Activated naive CD4-positive, alpha-beta T cell treated with anti-CD3 and anti-CD28 coated beads, Interleukin-2, amount 50 U/mL, for 72 hours (primary cell): Measurements from ENCODE around the gene VPS51. TPM values are rescaled to one million over a fixed set of nuclear protein-coding genes. Genes with fewer than 3 reads are reported as not detected.
A peak's percentile ranks its signal among the peaks of the same experiment; 100 is the strongest.

ENCODE experiments used
- ATAC-seq, 2 donors: fragments of 150-1000 bp; cut with Tn5 transposase; 2 replicates each; pipeline ENCODE4 v1.10.0; 2021; ENCODE audit warnings: mild to moderate bottlenecking in 2 of 2, moderate library complexity in 2 of 2
- DNase-seq, 2 donors: peaks; one replicate each; pipeline ENCODE4 v3.0.0; 2021 to 2022; ENCODE audit warnings: low spot score in 2 of 2
- H3K27ac Mint-ChIP-seq, 2 donors: one replicate each; pipeline ENCODE4 v1.8.0; 2022; ENCODE audit warnings: mild to moderate bottlenecking in 2 of 2, mixed read lengths in 2 of 2
- H3K36me3 Mint-ChIP-seq, 2 donors: one replicate each; pipeline ENCODE4 v1.8.0; 2022; ENCODE audit warnings: mixed read lengths in 2 of 2
- H3K9me3 Mint-ChIP-seq, 2 donors: one replicate each; pipeline ENCODE4 v1.8.0; 2022; ENCODE audit warnings: mixed read lengths in 2 of 2
- total RNA-seq, 2 donors: library from RNA; stranded (reverse); gene quantifications; one replicate each; pipeline ENCODE4 v1.2.3, GENCODE V29; 2022

Gene VPS51
- 100 to 1,000 TPM in 1 of 2 donors, 10 to 100 TPM in 1; 60.4 to 101 TPM for total RNA-seq

DNA sequence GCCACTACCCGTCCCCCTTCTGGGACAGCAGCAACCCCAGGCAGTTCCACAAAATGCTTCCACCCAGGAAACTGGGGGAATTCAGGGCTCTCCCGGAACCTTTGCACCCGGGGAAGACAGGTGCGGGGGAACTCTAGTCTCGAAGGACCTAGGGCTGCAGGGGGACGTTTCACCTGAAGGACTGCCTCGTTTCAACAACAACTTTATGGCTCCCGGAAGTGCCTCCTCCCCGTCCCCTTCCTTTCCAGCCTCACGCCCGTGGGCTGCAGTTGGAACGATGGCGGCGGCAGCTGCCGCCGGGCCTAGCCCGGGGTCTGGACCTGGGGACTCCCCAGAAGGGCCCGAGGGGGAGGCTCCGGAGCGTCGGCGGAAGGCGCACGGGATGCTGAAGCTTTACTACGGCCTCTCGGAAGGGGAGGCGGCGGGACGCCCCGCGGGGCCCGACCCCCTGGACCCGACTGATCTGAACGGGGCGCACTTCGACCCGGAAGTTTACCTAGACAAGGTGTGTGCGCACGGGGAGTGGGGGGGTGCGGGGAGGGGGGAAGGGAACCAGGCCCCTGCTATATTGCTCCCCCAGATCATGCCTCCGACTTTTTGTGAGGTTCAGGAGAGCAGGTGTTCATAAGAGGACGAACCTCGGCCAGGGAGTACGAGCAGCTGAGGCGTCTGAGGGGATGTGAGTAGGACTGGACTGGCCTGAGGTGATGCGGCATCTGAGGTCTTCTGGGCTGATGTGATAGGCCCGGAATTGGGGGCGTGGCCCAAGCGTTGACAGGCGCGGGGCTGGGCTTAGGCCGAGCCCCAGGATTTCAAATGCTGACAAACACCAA lies at the start of gene VPS51:
Gene VPS51, plus strand, starts transcription at position 241 of the 833 bp plus-strand sequence. Its CDS starts 37 bp downstream, at position 278.
- Mint-ChIP-seq H3K9me3 (no peaks in the 10 kb centered on the region), H3K27ac (peak within 1 kb of the TSS; percentile 87 to 98), H3K36me3 (no peaks in the 10 kb centered on the region)
- DNase-seq (peak; percentile 86 to 89), ATAC-seq (peak; percentile 96 to 100)

DNA sequence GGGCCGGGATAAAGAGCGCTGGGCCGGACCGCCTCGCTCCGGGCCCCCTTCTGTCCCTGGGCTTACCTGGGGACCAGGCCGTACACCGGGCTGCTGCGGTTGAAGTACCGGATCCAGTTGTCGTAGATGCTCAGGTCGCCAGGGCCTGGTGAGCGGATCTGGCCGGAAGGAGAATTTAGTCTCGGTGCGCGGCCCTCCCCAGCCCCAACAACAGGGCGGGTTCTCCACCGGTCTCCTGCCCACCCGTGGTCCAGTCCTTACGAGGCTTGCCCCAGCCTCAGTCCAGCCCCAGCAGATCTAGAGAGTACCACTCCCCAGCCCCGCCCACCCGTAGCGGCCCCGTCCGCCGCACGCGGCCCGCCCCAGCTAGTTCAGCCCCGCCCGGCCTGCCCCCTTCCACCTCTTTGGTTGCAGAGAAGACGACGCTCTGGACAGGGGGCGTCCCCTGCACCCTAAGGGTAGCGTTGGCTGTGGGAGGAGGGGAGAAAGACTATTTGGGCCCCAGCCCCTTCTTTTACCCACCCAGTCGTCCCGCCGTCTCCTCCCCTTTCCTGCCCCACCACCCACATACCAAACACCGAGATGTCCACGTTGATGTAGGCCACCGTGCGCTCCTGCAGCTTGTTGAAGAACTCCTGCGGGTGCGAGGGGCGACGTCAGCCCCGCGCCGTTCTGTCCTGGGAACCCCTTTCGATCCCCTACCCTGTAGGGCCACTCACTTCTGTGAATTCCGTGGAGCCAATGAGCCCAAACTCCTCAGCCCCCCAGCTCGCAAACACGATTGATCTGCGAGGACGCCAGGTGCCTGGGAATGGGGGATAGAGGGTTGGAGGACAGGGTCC lies 48.2 kb upstream of the VPS51 start:
- Mint-ChIP-seq H3K9me3 (no peaks in the 10 kb centered on the region), H3K27ac (peak overlapping the region; percentile 68 to 81), H3K36me3 (peaks cover 1 to 11% of the 10 kb centered on the region in 2 donors)
- DNase-seq, result no peak
- peak; percentile 71 to 83 for ATAC-seq

DNA sequence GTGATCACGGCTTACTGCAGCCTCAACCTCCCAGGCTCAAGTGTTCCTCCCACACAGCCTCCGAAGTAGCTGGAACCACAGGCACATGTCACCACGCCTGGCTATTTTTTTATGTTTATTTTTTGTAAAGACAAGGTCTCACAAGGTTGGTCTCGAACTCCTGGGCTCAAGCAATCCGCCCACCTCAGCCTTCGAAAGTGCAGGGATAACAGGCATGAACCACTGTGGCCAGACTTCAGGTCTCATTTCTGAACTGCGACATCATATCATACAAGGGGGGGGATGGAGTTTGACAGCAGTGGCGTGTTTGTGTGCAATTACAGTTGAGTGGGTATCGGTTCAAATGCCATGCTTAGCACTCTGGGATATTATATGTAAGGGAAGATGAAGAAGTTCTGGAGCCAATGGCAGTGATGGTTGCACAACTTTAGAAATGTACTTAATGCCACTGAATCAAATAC lies 44.6 kb upstream of the VPS51 start:
- Mint-ChIP-seq H3K9me3 (no peaks in the 10 kb centered on the region), H3K36me3 (peaks cover 0 to 6% of the 10 kb centered on the region in 2 donors), H3K27ac (no peak overlapping the region)
- ATAC-seq (no peak), DNase-seq (no peak)

DNA sequence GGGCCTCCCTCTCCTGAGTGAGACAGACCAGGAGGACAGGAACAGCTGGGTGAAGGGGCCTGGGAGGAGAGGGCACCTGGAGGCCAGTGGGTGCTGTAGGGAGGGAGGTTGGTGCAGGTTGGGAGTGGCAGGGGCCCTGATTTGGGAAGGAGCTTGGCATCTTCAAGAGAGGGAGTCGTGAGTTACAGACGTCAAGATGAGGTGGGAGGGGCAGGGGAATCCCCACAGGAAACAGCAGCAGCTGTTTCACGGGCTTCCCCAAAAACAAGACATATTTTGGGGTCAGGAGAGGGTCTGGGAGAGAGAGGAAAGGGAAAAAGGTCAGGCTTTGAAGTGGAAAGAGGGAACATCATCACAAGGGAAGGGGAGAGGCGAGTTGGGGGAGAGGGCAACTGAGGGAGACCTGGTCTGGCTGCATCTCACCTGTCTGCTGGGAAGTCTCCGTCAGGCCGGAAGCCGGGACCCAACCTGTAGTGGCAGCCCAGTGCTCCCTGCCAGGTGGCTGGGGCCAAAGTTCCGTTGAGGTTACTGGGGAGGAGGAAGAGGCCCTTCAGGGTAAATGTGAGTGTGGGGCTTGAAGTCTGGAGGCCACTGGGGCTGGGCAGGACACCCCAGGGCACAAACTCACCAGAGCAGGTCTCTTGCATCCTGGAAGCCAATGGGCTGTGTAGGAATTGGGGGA lies 42.0 kb upstream of the VPS51 start:
- DNase-seq (no peak), ATAC-seq (peak in 1 of 2 donors; percentile 29)
- Mint-ChIP-seq H3K9me3 (no peaks in the 10 kb centered on the region), H3K27ac (peak overlapping the region; percentile 80 to 87), H3K36me3 (no peaks in the 10 kb centered on the region)

DNA sequence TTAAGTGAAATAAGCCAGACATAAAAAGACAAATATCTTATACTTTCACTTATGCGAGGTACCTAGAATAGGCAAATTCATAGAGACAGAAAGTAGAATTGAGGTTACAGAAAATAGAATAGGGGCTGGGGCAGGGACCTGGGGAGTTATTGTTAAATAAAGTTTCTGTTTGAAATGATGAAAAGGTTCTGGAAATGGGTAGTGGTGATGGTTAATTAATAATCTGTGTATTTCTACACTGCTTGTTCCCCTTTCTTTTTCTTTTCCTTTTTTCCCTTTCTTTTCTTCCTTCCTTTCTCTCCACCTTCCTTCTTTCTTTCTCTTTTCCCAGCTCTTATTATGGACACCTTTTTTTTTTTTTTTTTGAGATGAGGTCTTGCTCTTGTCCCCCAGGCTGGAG lies 40.5 kb upstream of the VPS51 start:
- Mint-ChIP-seq H3K27ac (peak overlapping the region in 1 of 2 donors; percentile 2), H3K9me3 (no peaks in the 10 kb centered on the region), H3K36me3 (no peaks in the 10 kb centered on the region)
- ATAC-seq, result no peak
- DNase-seq, result no peak

DNA sequence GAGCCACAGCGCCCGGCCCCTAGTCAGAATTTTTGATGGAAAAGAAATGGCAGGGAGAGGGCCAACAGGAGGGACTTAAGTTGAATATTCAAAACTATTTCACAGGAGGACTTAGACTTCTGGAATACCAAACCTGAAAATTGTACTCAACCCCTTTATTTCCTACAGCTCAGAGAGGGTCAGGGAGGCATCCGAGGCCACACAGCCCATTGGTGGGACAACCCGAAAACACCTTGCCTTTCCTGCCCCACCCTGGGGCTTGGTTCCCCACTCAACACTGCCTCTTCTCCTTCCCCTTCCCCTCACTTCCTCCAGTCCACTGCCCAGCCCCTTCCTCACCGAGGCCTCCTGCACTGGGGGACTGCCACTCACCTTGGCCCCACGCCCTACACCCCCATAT lies 39.0 kb upstream of the VPS51 start:
- H3K27ac Mint-ChIP-seq, result no peak overlapping the region
- H3K36me3 Mint-ChIP-seq, result no peaks in the 10 kb centered on the region
- no peaks in the 10 kb centered on the region for H3K9me3 Mint-ChIP-seq
- DNase-seq (no peak), ATAC-seq (no peak)

DNA sequence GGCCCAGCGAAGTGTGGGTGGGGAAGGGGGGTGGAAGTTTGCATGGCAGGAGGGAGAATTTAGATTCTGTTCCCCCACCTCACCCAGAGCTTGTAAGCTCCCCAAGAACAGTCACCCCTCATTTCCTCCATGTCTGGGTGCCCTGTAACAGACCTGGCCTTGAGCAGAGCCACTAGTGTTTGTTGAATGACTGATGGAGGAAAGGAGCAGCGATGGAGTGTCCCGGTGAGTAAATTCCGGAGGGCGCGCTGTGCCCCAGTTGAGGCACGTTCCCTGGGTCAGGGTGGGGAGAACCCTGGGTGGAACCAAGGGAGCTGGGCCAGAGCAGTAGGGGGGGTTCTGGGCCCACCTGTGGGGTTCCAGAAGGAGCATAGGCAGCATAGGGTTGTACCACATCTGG lies 38.5 kb upstream of the VPS51 start:
- Mint-ChIP-seq H3K9me3 (no peaks in the 10 kb centered on the region), H3K27ac (no peak overlapping the region), H3K36me3 (no peaks in the 10 kb centered on the region)
- DNase-seq (no peak), ATAC-seq (no peak)

DNA sequence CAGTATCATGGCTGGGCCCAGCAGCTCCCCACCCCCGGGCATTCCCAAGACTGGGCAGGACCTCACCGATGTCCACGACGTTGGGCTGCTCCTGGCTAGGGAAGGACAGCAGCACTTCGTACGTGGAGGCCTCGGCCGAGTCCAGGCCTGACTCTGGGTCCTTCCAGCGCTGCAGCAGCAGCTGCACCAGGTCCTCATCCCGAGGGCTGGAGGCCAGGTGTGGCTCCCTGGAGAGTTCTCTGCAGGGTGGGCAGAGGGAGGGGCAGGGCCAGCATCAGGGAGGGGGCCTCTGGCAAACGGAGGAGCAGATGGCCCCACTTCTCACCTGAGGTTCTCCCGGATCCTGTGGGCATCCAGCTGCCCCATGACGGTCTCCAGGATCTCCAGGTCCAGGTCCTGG lies 38.0 kb upstream of the VPS51 start:
- Mint-ChIP-seq H3K9me3 (no peaks in the 10 kb centered on the region), H3K36me3 (no peaks in the 10 kb centered on the region), H3K27ac (no peak overlapping the region)
- DNase-seq (no peak), ATAC-seq (no peak)

DNA sequence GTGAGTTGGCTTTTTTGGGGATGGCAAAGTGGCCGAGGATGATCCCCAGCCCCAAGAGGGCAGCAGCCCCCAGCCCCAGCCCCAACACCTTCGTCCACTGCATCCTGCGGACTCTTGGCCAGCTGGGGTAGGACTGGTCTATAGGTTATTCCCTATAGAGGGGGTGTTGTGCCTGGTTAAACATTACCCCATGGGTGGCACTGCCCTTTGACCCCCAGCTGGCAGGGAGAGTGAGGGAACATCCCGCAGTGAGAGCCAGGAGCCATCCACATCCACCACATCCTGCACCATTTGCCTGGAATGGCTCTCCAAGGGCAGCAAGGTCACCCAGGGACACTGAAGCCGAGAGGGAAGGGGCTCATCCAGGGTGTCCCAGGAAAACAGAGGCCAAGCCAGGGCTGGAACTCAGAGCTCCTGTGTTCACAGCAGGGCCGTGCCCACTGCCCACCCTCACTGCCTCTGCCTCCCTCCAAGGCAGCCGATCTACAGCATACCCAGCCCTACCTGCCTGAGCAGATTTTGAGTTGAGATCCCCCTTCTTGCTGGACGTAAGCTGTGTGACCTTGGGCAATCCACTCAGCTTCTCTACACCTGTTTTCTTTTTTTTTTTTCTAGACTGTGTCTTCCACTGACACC lies 37.5 kb upstream of the VPS51 start, which contains the start of gene NAALADL1:
Gene NAALADL1, minus strand, starts transcription at position 135 of the 636 bp plus-strand sequence. Its CDS starts 32 bp downstream, at position 103.
- Mint-ChIP-seq H3K9me3 (no peaks in the 10 kb centered on the region), H3K36me3 (no peaks in the 10 kb centered on the region), H3K27ac (no peak within 1 kb of the TSS)
- DNase-seq (no peak), ATAC-seq (no peak)

DNA sequence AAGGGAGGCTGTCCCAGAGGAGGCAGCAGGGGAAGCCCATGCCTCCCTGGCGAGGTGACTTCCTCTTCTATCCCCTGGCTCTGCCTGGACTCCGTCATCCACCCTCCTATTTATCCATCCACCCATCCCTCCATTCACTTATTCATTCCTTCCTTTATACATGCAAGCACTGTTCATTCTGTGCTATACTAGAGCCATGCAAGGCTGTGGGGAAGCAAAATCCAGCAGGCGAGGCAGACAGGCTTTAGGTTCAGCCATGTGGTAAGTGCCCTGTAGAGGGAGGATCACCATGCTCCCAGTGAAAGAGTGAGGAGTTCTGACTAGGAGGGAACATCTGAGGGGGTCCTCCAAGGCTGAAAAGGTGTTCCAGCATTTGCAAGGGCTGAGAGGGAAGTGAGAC lies 36.5 kb upstream of the VPS51 start:
- Mint-ChIP-seq H3K27ac (no peak overlapping the region), H3K9me3 (no peaks in the 10 kb centered on the region), H3K36me3 (no peaks in the 10 kb centered on the region)
- no peak for ATAC-seq
- no peak for DNase-seq

DNA sequence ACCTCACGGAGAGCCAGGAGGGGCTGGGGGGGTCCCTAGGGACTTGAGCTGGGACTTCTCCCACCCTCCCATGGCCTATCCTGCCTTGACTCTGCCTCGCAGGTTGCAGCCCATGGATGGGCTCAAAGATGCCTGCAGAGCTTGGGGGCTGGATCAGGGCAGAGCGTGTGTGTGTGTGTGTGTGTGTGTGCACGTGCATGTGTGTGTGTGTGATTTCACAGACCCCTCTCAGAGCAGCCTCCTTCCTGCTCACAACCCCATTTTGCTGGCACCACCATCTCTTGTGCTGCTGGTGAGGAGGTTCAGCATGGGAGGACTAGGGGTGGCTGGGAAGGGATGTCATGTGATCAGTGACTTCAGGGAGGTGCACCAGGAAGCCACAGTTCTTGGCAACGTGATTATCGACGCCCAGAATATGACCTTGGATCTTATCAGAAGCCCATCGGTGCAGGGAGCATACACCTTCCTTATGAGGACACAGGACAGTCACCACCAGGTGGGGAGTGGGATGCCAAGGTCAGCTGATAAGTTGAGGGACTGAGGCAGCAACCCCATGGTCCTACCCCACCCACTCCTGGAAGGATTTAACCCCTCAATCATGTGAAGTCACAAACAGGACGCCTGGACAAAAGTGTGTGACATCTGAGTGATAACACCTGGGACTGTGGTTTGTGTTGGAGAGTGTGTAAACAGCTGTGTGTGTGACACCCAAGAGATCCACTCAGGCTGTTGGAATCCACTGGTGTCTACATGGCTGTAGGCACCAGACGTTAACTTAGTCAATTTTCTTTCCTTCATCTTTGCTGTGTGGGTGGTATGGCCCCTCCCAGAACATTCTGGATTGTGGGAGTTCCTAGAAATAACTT lies 35.8 kb upstream of the VPS51 start:
- no peaks in the 10 kb centered on the region for H3K9me3 Mint-ChIP-seq
- DNase-seq (no peak), ATAC-seq (no peak)
- H3K27ac Mint-ChIP-seq, result no peak overlapping the region
- H3K36me3 Mint-ChIP-seq, result no peaks in the 10 kb centered on the region

DNA sequence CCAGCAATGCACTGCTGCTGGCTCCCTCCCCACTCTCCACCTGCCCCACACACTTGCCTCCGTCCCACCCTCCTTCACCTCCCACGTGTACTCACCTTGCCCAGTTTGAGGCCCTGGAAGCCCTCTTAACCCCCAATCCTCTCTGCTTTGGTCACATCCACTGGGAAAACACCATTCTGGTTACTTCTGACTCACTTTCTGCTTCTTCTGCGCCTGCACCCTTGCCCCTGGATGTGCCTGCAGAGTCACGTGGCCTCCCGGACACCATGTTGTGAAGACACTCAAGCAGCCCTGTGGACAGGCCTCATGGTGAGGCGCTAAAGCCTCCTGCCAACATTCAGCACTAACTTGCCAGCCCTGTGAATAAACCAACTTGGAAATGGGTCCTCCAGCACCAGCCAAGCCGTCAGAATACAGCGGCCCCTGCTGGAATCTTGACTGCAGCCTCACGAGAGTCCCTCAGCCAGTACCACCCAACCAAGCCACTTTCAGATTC lies 35.1 kb upstream of the VPS51 start:
- Mint-ChIP-seq H3K36me3 (no peaks in the 10 kb centered on the region), H3K27ac (no peak overlapping the region), H3K9me3 (no peaks in the 10 kb centered on the region)
- DNase-seq, result no peak
- peak in 1 of 2 donors; percentile 5 for ATAC-seq

DNA sequence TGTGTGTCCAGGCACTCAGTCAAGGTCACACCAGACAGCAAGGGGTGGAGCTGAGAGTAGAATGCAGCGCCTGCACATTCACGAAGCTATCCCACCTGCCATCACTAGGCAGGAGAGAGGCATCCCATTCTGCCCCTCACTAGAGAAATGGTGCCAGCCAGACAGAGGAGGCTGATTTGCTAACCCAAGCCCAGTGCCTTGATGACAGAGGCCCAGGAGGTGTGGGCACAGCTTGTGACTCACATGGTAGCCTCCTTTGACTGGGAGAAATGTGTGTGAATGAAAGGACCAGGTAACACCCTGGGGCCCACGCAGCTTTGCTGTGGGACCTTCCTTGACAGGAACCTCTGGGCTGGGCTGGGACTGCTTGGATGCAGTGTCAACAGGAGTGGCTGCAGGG lies 32.5 kb upstream of the VPS51 start:
- Mint-ChIP-seq H3K36me3 (no peaks in the 10 kb centered on the region), H3K27ac (no peak overlapping the region), H3K9me3 (no peaks in the 10 kb centered on the region)
- ATAC-seq (peak; percentile 24 to 26), DNase-seq (no peak)

DNA sequence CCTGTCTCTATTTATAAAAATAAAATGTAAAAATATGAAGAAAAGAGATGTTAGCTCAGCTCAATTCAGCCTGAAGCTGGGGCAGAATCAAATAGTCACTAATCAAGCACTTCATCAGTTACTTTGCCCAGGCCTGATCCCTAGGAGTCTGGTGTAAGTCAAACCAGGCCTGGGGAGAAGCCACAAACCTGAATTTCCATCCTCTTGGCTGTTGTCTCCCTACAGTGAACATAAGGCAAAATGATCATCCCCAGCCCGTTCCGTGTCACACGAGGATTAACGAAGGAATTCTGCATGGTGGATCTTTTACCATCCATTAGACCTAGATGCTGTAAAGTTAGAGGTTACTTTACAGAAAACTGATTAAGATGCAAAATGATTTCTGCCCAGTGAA lies 31.2 kb upstream of the VPS51 start:
- Mint-ChIP-seq H3K9me3 (no peaks in the 10 kb centered on the region), H3K36me3 (no peaks in the 10 kb centered on the region), H3K27ac (no peak overlapping the region)
- ATAC-seq (no peak), DNase-seq (no peak)

DNA sequence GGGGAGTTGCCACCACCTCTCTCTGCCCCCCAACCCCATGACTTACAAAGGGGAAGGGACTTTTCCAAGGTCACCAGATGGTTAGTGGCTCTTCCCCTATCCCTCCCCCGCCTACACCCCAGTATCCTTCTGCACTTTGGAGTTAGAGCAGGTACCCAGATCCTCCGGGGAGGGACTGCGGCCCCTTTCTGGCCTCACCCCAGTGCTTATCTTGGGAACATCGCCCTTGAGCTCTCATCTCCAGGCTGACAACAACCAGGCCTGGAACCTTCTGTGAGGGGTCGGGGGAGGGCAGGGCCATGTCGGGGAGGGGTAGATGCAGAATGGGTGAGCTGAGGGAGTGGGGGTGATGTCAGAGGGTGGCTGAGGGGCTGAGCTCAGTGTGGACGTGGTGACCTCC lies 30.2 kb upstream of the VPS51 start:
- ATAC-seq (no peak), DNase-seq (no peak)
- H3K27ac Mint-ChIP-seq, result no peak overlapping the region
- H3K36me3 Mint-ChIP-seq, result no peaks in the 10 kb centered on the region
- H3K9me3 Mint-ChIP-seq, result no peaks in the 10 kb centered on the region
